ENCODE measurements around the gene ADNP2.

The ADNP2 gene

DNA sequence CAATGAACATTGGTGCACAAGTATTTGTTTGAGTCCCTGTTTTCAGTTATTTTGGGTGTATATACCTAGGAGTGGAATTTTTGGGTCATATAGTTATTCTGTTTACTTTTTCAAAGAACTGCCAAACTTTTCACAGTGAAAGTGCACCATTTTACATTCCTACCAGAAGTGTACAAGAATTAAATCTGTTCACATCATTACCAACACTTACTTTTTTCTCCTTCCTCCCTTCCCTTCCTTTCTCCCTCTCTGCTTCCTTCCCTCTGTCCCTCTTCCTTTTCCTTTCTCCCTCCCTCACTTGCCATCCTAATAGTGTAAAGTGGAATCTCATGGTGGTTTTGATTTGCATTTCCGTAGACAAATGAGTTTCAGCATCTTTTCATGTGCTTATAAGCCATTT, 11.9 kb downstream of the ADNP2 start:
- no peak for FAIRE-seq
- no peak for DNase-seq (ENCODE audit: insufficient read length, low spot score)
- TF ChIP-seq POU2F2 (IDR thresholded peaks at IDR 0.05; ENCODE audit: low read depth, low read length) (no peak), POLR2A (IDR thresholded peaks at IDR 0.05; ENCODE audit: low read depth, low read length) (no peak), SPI1 (IDR thresholded peaks at IDR 0.05; ENCODE audit: low read depth, low read length) (no peak)

DNA sequence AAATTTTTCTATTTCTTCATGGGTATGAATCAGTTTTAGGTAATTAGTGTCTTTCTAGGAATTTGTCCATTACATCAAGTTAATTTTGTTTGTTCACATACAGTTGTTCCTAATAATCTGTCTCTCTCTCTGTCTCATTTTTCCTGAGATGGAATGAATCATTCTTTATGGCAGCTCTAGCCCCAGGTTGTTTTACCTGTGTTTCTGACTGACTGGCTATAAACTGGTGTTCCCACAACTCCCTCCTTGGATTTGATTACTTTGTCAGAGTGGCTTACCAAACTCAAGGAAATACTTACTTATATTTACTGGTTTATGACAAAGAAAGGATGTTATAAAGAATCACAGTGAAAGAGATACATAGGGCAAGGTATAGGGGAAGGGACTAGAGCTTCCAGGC, 15.1 kb downstream of the ADNP2 start:
- TF ChIP-seq POLR2AphosphoS5 (IDR thresholded peaks at IDR 0.05; ENCODE audit: low read depth, low read length) (no peak), SPI1 (IDR thresholded peaks at IDR 0.05; ENCODE audit: low read depth, low read length) (no peak), POU2F2 (IDR thresholded peaks at IDR 0.05; ENCODE audit: low read depth, low read length) (no peak), TAF1 (IDR thresholded peaks at IDR 0.05; ENCODE audit: low read depth, low read length) (no peak), PAX5 (IDR thresholded peaks at IDR 0.05; ENCODE audit: insufficient read depth, low read length, severe bottlenecking) (no peak), POLR2A (IDR thresholded peaks at IDR 0.05; ENCODE audit: low read depth, low read length) (no peak)
- FAIRE-seq (no peak), DNase-seq (ENCODE audit: insufficient read length, low spot score) (no peak)

- no peak for FAIRE-seq
- DNase-seq (ENCODE audit: insufficient read length, low spot score): no peak
- TF ChIP-seq TAF1 (IDR thresholded peaks at IDR 0.05; ENCODE audit: low read depth, low read length) (no peak), POLR2AphosphoS5 (IDR thresholded peaks at IDR 0.05; ENCODE audit: low read depth, low read length) (no peak), POLR2A (IDR thresholded peaks at IDR 0.05; ENCODE audit: low read depth, low read length) (no peak), PAX5 (IDR thresholded peaks at IDR 0.05; ENCODE audit: insufficient read depth, low read length, severe bottlenecking) (no peak), POU2F2 (IDR thresholded peaks at IDR 0.05; ENCODE audit: low read depth, low read length) (no peak), SPI1 (IDR thresholded peaks at IDR 0.05; ENCODE audit: low read depth, low read length) (no peak)
Measured at GRCh38 chr18:80126797-80127196, 17.7 kb downstream of the ADNP2 start.

- TF ChIP-seq PAX5 (IDR thresholded peaks at IDR 0.05; ENCODE audit: insufficient read depth, low read length, severe bottlenecking): no peak
- no peak for TF ChIP-seq POLR2A (IDR thresholded peaks at IDR 0.05; ENCODE audit: low read depth, low read length)
- TF ChIP-seq POU2F2 (IDR thresholded peaks at IDR 0.05; ENCODE audit: low read depth, low read length): no peak
- FAIRE-seq: no peak
Measured at GRCh38 chr18:80127635-80128034, 18.6 kb downstream of the ADNP2 start.

GRCh38 chr18:80129672-80130367, 20.8 kb downstream of the ADNP2 start:
- TF ChIP-seq POLR2A (IDR thresholded peaks at IDR 0.05; ENCODE audit: low read depth, low read length) (no peak), POU2F2 (IDR thresholded peaks at IDR 0.05; ENCODE audit: low read depth, low read length) (no peak), PAX5 (IDR thresholded peaks at IDR 0.05; ENCODE audit: insufficient read depth, low read length, severe bottlenecking) (no peak)
- FAIRE-seq: no peak
- no peak for DNase-seq (ENCODE audit: insufficient read length, low spot score)

More at GRCh38 chr18:80127635-80128034, 18.6 kb downstream of the ADNP2 start:
- no peak for DNase-seq (ENCODE audit: insufficient read length, low spot score)

GRCh38 chr18:80130555-80130954, 21.5 kb downstream of the ADNP2 start:
- FAIRE-seq: no peak
- no peak for DNase-seq (ENCODE audit: insufficient read length, low spot score)
- TF ChIP-seq POLR2AphosphoS5 (IDR thresholded peaks at IDR 0.05; ENCODE audit: low read depth, low read length) (no peak), POLR2A (IDR thresholded peaks at IDR 0.05; ENCODE audit: low read depth, low read length) (no peak), PAX5 (IDR thresholded peaks at IDR 0.05; ENCODE audit: insufficient read depth, low read length, severe bottlenecking) (no peak), POU2F2 (IDR thresholded peaks at IDR 0.05; ENCODE audit: low read depth, low read length) (no peak), TAF1 (IDR thresholded peaks at IDR 0.05; ENCODE audit: low read depth, low read length) (no peak), SPI1 (IDR thresholded peaks at IDR 0.05; ENCODE audit: low read depth, low read length) (no peak)

DNA sequence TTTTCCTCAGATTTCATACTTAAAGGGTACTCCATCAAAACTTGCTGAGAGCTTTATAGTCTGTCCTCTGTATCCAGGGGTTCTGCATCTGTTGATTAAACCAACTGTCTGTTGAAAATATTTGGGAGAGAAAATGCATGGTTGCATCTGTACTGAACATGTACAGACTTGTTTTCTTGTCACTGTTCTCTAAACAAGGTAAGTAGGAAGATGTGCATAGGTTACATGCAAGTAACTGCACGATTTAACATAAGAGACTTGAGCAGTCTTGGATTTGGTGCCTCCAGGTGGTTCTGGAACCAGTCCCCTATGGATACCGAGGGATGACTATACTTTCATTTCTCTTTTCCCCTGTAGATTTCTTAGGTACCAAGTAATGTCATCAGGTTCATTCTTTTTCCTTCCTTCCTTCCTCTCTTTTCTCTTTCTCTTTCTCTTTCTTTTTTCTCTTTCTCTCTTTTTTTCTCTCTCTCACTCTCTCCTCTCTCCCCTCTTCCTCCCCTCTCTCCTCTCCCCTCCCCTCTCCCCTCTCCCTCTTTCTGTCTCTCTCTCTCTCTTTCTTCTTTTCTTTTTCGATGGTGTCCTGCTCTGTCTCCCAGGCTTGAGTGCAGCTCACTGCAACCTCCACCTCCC, 23.2 kb downstream of the ADNP2 start:
- FAIRE-seq (no peak), DNase-seq (ENCODE audit: insufficient read length, low spot score) (no peak)
- no peak for TF ChIP-seq PAX5 (IDR thresholded peaks at IDR 0.05; ENCODE audit: insufficient read depth, low read length, severe bottlenecking)
- TF ChIP-seq SPI1 (IDR thresholded peaks at IDR 0.05; ENCODE audit: low read depth, low read length): no peak
- no peak for TF ChIP-seq POU2F2 (IDR thresholded peaks at IDR 0.05; ENCODE audit: low read depth, low read length)
- no peak for TF ChIP-seq POLR2AphosphoS5 (IDR thresholded peaks at IDR 0.05; ENCODE audit: low read depth, low read length)
- TF ChIP-seq TAF1 (IDR thresholded peaks at IDR 0.05; ENCODE audit: low read depth, low read length): no peak
- TF ChIP-seq POLR2A (IDR thresholded peaks at IDR 0.05; ENCODE audit: low read depth, low read length): no peak

DNA sequence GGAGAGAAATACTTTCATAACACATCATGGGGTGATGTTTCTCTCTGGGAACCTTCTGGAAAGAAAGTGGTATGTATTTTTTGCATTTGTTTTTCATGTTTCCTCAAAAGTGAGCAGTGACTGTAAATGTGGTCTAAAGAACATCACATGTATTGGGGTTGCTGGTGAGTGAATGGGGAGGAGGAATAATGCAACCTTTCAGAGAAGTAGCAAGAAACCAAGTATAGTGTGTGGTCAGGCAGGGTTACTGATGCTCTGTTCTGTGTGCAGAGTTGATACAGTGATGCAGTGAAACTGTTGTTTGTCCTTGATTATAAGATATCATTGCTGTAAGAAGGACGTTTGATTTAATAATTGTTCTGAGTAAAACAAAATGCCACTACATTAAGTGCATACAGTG, 24.1 kb downstream of the ADNP2 start:
- no peak for TF ChIP-seq POU2F2 (IDR thresholded peaks at IDR 0.05; ENCODE audit: low read depth, low read length)
- TF ChIP-seq POLR2AphosphoS5 (IDR thresholded peaks at IDR 0.05; ENCODE audit: low read depth, low read length): no peak
- no peak for TF ChIP-seq PAX5 (IDR thresholded peaks at IDR 0.05; ENCODE audit: insufficient read depth, low read length, severe bottlenecking)
- TF ChIP-seq SPI1 (IDR thresholded peaks at IDR 0.05; ENCODE audit: low read depth, low read length): no peak
- TF ChIP-seq POLR2A (IDR thresholded peaks at IDR 0.05; ENCODE audit: low read depth, low read length): no peak
- TF ChIP-seq TAF1 (IDR thresholded peaks at IDR 0.05; ENCODE audit: low read depth, low read length): no peak
- no peak for DNase-seq (ENCODE audit: insufficient read length, low spot score)
- no peak for FAIRE-seq

DNA sequence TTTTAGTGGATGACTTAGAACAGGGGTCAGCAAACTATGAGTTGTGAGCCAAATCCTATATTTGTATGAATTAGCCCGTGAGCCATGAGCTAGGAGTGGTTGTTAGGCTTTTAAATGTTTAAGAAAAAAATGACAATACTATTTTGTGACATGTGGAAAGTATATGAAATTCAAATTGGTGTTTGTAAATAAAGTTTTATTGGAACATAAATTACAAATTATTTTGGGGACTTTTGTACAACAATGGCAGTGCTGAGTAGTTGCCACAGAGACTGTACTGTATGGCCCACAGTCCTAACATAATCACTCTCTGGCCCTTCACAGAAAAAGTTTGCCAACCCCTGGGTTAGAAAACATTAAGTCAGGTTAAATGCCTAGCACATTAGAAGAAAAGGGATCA, 26.1 kb downstream of the ADNP2 start:
- no peak for TF ChIP-seq TAF1 (IDR thresholded peaks at IDR 0.05; ENCODE audit: low read depth, low read length)
- no peak for TF ChIP-seq SPI1 (IDR thresholded peaks at IDR 0.05; ENCODE audit: low read depth, low read length)
- TF ChIP-seq POLR2AphosphoS5 (IDR thresholded peaks at IDR 0.05; ENCODE audit: low read depth, low read length): no peak
- TF ChIP-seq POLR2A (IDR thresholded peaks at IDR 0.05; ENCODE audit: low read depth, low read length): no peak
- no peak for TF ChIP-seq POU2F2 (IDR thresholded peaks at IDR 0.05; ENCODE audit: low read depth, low read length)
- no peak for TF ChIP-seq PAX5 (IDR thresholded peaks at IDR 0.05; ENCODE audit: insufficient read depth, low read length, severe bottlenecking)
- no peak for FAIRE-seq
- DNase-seq (ENCODE audit: insufficient read length, low spot score): no peak

DNA sequence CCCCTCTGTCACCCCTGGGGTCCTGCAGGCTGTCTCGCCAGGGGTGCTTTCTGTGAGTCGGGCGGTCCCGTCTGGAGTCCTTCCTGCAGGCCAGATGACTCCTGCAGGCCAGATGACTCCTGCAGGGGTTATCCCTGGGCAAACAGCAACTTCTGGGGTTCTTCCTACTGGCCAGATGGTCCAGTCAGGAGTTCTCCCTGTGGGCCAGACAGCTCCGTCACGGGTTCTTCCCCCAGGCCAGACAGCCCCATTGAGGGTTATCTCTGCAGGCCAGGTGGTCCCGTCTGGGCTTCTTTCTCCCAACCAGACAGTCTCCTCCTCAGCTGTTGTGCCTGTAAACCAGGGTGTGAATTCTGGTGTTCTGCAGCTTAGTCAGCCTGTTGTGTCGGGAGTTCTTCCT, 27.6 kb downstream of the ADNP2 start:
- no peak for TF ChIP-seq POLR2AphosphoS5 (IDR thresholded peaks at IDR 0.05; ENCODE audit: low read depth, low read length)
- TF ChIP-seq POU2F2 (IDR thresholded peaks at IDR 0.05; ENCODE audit: low read depth, low read length): no peak
- no peak for TF ChIP-seq POLR2A (IDR thresholded peaks at IDR 0.05; ENCODE audit: low read depth, low read length)
- DNase-seq (ENCODE audit: insufficient read length, low spot score): no peak
- FAIRE-seq: no peak
